ENCODE results near the gene TPCN1. TPM values are rescaled to one million over a fixed set of nuclear protein-coding genes. Genes with fewer than 3 reads are reported as not detected.

TPCN1 gene
- total and polyA plus RNA-seq, 2 of the 8 experiments (the other 6 are each of a cell fraction or from before 2014, with no cell fraction given) = 14.9 to 21.4 TPM

- no peak for TF ChIP-seq TAF7 (optimal IDR thresholded peaks at IDR 0.05; ENCODE audit: borderline replicate concordance, low read depth, low read length)
- no peak for TF ChIP-seq BACH1 (IDR thresholded peaks at IDR 0.05; ENCODE audit: low read length)
- no peak for TF ChIP-seq CREB1 (IDR thresholded peaks at IDR 0.05)
- TF ChIP-seq EZH2 (IDR thresholded peaks at IDR 0.05; ENCODE audit: low read depth, low read length, severe bottlenecking) = no peak
- TF ChIP-seq EGR1 (IDR thresholded peaks at IDR 0.05; ENCODE audit: borderline replicate concordance, low read depth, low read length) = no peak
- no peak for TF ChIP-seq KDM5A (IDR thresholded peaks at IDR 0.05; ENCODE audit: low read length)
- no peak for TF ChIP-seq RBBP5 (IDR thresholded peaks at IDR 0.05; ENCODE audit: borderline replicate concordance, low read depth, low read length)
- no peak for TF ChIP-seq SP1 (IDR thresholded peaks at IDR 0.05; ENCODE audit: low read depth, low read length)
- no peak for TF ChIP-seq SP4 (IDR thresholded peaks at IDR 0.05; ENCODE audit: low read length)
These were observed 57.4 kb downstream of the TPCN1 start (continued) for GRCh38 chr12:113278633-113279032.

All from H1 (cell line).